Nephron (organoid): ENCODE data around the gene CNPY1.

Experiments used
- H3K27ac Mint-ChIP-seq, 3 experiments: 2 replicates each; pipeline ENCODE4 v1.8.0; 2020; ENCODE audit warnings: mixed read lengths in 3 of 3, mild to moderate bottlenecking in 2 of 3, moderate library complexity in 1 of 3
- H3K27me3 Mint-ChIP-seq: 2 replicates; pipeline ENCODE4 v1.8.0; 2021; ENCODE audit warnings: low read depth, mild to moderate bottlenecking, moderate library complexity, mixed read lengths
- H3K36me3 Mint-ChIP-seq: 2 replicates; pipeline ENCODE4 v1.8.0; 2020; ENCODE audit warnings: low read depth, mixed read lengths
- H3K4me1 Mint-ChIP-seq: 2 replicates; pipeline ENCODE4 v1.8.0; 2020; ENCODE audit warnings: mixed read lengths
- H3K4me3 Mint-ChIP-seq, 3 experiments: 2 replicates each; pipeline ENCODE4 v1.8.0; 2020; ENCODE audit warnings: mild to moderate bottlenecking in 3 of 3, mixed read lengths in 3 of 3, moderate library complexity in 2 of 3
- H3K9me3 Mint-ChIP-seq: 2 replicates; pipeline ENCODE4 v1.8.0; 2020; ENCODE audit warnings: mixed read lengths
- CTCF ChIP-seq, 3 experiments: fragments of 200-600 bp; sonication (generic); IDR thresholded peaks; one replicate each; pipeline ENCODE4 v1.5.0; 2021; ENCODE audit warnings: antibody characterized with exemption in 3 of 3; ENCODE audit not compliant: unreplicated experiment in 3 of 3

CNPY1 gene

GRCh38 chr7:155483868-155484325, 62.5 kb downstream of the CNPY1 start:
- peaks cover 10% of the 10 kb centered on the region for H3K4me1 Mint-ChIP-seq
- TF ChIP-seq CTCF (IDR thresholded peaks at IDR 0.05; ENCODE audit: unreplicated experiment in 3 of 3) = no peak
- peaks cover 83% of the 10 kb centered on the region for H3K27me3 Mint-ChIP-seq
- peaks cover 3% of the 10 kb centered on the region for H3K9me3 Mint-ChIP-seq
- peak overlapping the region in 1 of 3 experiments; percentile 58 for H3K27ac Mint-ChIP-seq
- H3K36me3 Mint-ChIP-seq = no peaks in the 10 kb centered on the region
- H3K4me3 Mint-ChIP-seq = no peak overlapping the region

GRCh38 chr7:155483245-155483644, 63.1 kb downstream of the CNPY1 start:
- H3K4me3 Mint-ChIP-seq = no peak overlapping the region
- peaks cover 83% of the 10 kb centered on the region for H3K27me3 Mint-ChIP-seq
- peaks cover 5% of the 10 kb centered on the region for H3K9me3 Mint-ChIP-seq
- H3K36me3 Mint-ChIP-seq = no peaks in the 10 kb centered on the region
- no peak for TF ChIP-seq CTCF (IDR thresholded peaks at IDR 0.05; ENCODE audit: unreplicated experiment in 3 of 3)
- no peak overlapping the region for H3K27ac Mint-ChIP-seq
- H3K4me1 Mint-ChIP-seq = peaks cover 10% of the 10 kb centered on the region

- Mint-ChIP-seq H3K27me3 (peaks cover 83% of the 10 kb centered on the region), H3K4me1 (peaks cover 10% of the 10 kb centered on the region), H3K9me3 (peaks cover 5% of the 10 kb centered on the region), H3K4me3 (no peak overlapping the region), H3K27ac (no peak overlapping the region), H3K36me3 (no peaks in the 10 kb centered on the region)
- no peak for TF ChIP-seq CTCF (IDR thresholded peaks at IDR 0.05; ENCODE audit: unreplicated experiment in 3 of 3)
Observed at GRCh38 chr7:155482511-155483183, 63.7 kb downstream of the CNPY1 start.

- TF ChIP-seq CTCF (IDR thresholded peaks at IDR 0.05; ENCODE audit: unreplicated experiment in 3 of 3) = no peak
- no peak overlapping the region for H3K27ac Mint-ChIP-seq
- no peaks in the 10 kb centered on the region for H3K36me3 Mint-ChIP-seq
- H3K4me3 Mint-ChIP-seq = no peak overlapping the region
- H3K4me1 Mint-ChIP-seq = peaks cover 10% of the 10 kb centered on the region
- H3K9me3 Mint-ChIP-seq = peaks cover 9% of the 10 kb centered on the region
- H3K27me3 Mint-ChIP-seq = peaks cover 82% of the 10 kb centered on the region
Observed at GRCh38 chr7:155481764-155482163, 64.6 kb downstream of the CNPY1 start.

- TF ChIP-seq CTCF (IDR thresholded peaks at IDR 0.05; ENCODE audit: unreplicated experiment in 3 of 3) = no peak
- peaks cover 92% of the 10 kb centered on the region for H3K27me3 Mint-ChIP-seq
- H3K4me3 Mint-ChIP-seq = no peak overlapping the region
- no peaks in the 10 kb centered on the region for H3K36me3 Mint-ChIP-seq
- peaks cover 11% of the 10 kb centered on the region for H3K4me1 Mint-ChIP-seq
- H3K27ac Mint-ChIP-seq = no peak overlapping the region
- peaks cover 23% of the 10 kb centered on the region for H3K9me3 Mint-ChIP-seq
Observed at GRCh38 chr7:155477476-155477875, 68.9 kb downstream of the CNPY1 start.

- no peak for TF ChIP-seq CTCF (IDR thresholded peaks at IDR 0.05; ENCODE audit: unreplicated experiment in 3 of 3)
- H3K27me3 Mint-ChIP-seq = peaks cover 100% of the 10 kb centered on the region
- H3K36me3 Mint-ChIP-seq = no peaks in the 10 kb centered on the region
- peaks cover 30% of the 10 kb centered on the region for H3K4me1 Mint-ChIP-seq
- peaks cover 15% of the 10 kb centered on the region for H3K9me3 Mint-ChIP-seq
- H3K4me3 Mint-ChIP-seq = no peak overlapping the region
- H3K27ac Mint-ChIP-seq = peak overlapping the region in 2 of 3 experiments; percentile 26 to 56
Observed at GRCh38 chr7:155471718-155472117, 74.6 kb downstream of the CNPY1 start.
